ENCODE data around the gene FEV. TPM values are rescaled to one million over a fixed set of nuclear protein-coding genes. Genes with fewer than 3 reads are reported as not detected.

FEV gene
- not detected in 2 replicates for total RNA-seq

- intact Hi-C loops (cut with micrococcal nuclease): no loop called here
These were observed at the start of gene FEV for GRCh38 chr2:218985021-218985324. Gene FEV (minus strand): TSS chr2:218985184. CDS start chr2:218985075, 109 bp downstream.

GRCh38 chr2:219032051-219032745 is 47.2 kb upstream of the FEV start:
- intact Hi-C loops (cut with micrococcal nuclease): no loop called here

GRCh38 chr2:219031005-219031738 is 46.2 kb upstream of the FEV start:
- intact Hi-C loops (cut with micrococcal nuclease): no loop called here

GRCh38 chr2:219030177-219030940 is 45.4 kb upstream of the FEV start:
- intact Hi-C loops (cut with micrococcal nuclease): no loop called here

DNA sequence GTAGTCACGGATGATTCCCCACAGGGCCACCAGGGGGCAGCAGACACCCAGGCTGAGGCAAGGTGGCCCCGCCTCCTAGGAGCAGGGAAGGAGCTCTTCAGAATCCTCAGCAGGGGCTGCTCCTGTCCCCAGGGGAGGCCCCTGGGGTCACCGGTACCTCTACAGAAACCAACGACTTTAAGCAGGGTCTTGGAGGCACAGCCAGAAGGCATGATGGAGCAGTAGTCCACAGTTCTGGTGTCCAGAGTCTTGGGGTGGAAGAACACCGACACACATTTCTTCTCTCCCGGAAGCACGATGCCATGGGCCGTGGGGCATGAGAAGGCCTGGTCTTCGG is 44.8 kb upstream of the FEV start:
- intact Hi-C loops (cut with micrococcal nuclease): loop anchor here (1.0 kb wide), 1 partner anchor 126 kb away; no protein-coding TSS in a partner anchor

GRCh38 chr2:219028996-219029828 is 44.2 kb upstream of the FEV start:
- intact Hi-C loops (cut with micrococcal nuclease): loop anchor here (1.0 kb wide), 1 partner anchor 126 kb away; no protein-coding TSS in a partner anchor

- intact Hi-C loops (cut with micrococcal nuclease): no loop called here
These were observed 43.2 kb upstream of the FEV start for GRCh38 chr2:219028141-219028540.

DNA sequence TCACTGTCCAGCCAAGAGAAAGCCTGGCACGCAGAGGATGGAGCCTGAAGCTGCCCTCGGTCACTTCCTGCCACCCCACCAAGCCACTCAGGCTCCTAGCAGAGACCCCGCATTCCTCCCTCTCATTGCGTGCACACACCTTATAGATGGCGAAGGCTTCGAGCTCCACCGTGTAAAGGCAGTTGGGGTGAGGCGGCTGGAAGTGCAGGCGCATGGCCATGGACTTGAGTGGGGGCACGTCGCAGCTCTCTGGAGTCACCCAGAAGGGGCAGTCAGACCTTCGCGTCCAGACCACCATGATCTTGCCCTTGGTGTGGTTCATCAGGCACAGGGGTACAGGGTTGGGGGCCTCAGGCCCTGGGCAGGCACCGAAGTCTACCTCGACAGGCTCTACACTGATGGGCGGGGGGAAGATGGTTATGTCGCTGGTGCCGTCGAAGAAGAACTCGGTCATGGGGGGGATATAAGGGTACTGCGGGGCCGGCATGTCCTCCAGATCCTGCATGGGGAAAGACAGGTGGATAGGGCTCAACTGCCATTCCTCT is 42.6 kb upstream of the FEV start:
- intact Hi-C loops (cut with micrococcal nuclease): no loop called here

GRCh38 chr2:219026946-219027345 is 42.0 kb upstream of the FEV start:
- intact Hi-C loops (cut with micrococcal nuclease): no loop called here

GRCh38 chr2:219025637-219026585 is 40.9 kb upstream of the FEV start:
- intact Hi-C loops (cut with micrococcal nuclease): no loop called here

DNA sequence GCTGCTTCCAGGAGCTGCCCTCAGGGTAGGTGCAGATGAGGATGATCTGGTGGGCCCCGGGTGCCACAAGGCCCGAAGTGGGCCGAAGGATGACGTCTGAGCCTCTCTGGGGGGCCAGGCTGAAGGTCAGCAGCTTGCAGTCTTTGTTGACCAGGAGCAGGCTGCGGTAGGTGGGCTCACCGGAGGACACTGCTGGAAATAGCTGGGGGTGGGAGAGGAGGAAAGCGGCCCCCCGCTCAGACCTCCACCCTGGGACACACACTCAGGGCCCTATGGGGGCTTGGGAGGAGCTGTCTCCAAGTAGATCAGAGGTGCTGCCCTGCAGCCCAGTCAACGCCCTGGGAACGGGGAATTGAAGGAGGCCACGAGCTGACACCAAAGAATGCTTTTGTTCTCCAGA is 39.1 kb upstream of the FEV start:
- intact Hi-C loops (cut with micrococcal nuclease): no loop called here

- intact Hi-C loops (cut with micrococcal nuclease): no loop called here
These were observed 38.1 kb upstream of the FEV start for GRCh38 chr2:219023045-219023605.

- intact Hi-C loops (cut with micrococcal nuclease): no loop called here
These were observed 37.6 kb upstream of the FEV start for GRCh38 chr2:219022616-219023015.

- intact Hi-C loops (cut with micrococcal nuclease): no loop called here
These were observed 37.1 kb upstream of the FEV start for GRCh38 chr2:219022041-219022440.

DNA sequence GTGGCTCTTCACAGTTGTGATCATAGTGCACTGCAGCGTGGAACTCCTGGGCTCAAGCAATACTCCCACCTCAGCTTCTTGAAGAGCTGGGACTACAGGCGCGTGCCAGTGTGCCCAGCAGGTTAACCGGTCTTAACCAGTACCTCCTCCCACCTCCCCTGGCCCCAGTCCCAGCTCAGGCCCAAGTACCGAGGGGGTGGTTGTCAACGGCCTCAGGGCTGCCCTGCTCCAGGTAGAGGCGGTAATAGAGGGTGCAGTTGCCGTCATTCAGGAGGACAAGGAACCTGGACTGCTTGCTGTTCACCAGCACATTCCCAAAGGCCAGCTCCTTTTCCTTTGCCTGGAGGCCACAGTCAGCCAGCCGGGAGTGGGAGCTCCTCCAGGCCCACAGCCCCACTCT is 36.6 kb upstream of the FEV start:
- intact Hi-C loops (cut with micrococcal nuclease): no loop called here

GRCh38 chr2:219020604-219021365 is 35.8 kb upstream of the FEV start:
- intact Hi-C loops (cut with micrococcal nuclease): no loop called here

- intact Hi-C loops (cut with micrococcal nuclease): no loop called here
These were observed 34.5 kb upstream of the FEV start for GRCh38 chr2:219019436-219019835.

DNA sequence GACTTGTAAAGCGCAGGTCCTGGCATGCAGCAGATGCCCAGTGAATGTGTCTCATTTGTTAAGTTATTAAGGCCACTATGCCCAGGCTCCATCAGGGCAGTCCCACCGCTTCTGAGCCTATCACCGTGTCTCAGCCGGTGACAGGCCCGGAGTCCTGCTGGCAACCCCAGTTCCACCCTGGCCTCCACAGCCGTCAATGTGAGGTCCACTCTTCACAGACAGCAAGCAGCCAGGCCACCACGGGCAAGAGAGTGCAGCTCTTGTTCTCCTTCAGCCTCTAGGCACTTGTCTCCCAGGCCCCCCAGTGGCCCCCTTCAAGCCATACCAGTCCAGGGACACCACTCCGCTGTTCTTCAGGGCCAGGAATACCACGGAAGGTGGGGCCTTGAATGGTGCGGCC is 33.7 kb upstream of the FEV start:
- intact Hi-C loops (cut with micrococcal nuclease): no loop called here

DNA sequence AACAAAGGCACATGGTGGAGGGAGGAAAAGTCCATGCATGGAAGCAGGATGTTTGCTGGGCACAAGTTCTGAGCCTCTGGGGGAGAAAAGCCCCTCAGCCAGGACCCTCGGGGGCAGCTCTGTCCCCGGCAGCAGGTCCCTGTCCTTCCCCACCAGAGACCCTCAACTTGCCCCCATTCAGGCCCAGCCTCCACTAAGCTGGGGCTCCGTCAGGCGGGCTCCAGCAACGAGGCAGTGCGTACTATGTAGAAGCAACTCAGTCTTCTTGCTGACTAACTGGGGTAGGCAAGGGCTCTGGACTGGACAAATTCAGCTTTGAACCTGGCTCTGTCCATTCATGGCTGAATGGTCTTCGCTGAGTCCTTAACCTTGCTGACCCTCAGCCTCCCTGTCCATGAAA is 33.3 kb upstream of the FEV start:
- intact Hi-C loops (cut with micrococcal nuclease): no loop called here
